Activated CD4-positive, alpha-beta T cell treated with anti-CD3 and anti-CD28 coated beads, Interleukin-2, amount 10 ng/mL, durations not matched to agents 24 days and 14 days (primary cell): ENCODE data around the gene C16orf74. TPM values are rescaled to one million over a fixed set of nuclear protein-coding genes. Genes with fewer than 3 reads are reported as not detected.

Source experiments
- DNase-seq: peaks from one replicate; pipeline ENCODE4 v3.0.0; 2022
- H3K27ac Mint-ChIP-seq: one replicate; pipeline ENCODE4 v1.8.0; 2022; ENCODE audit warnings: mild to moderate bottlenecking, mixed read lengths
- H3K27me3 Mint-ChIP-seq: one replicate; pipeline ENCODE4 v1.8.0; 2022; ENCODE audit warnings: mixed read lengths
- H3K36me3 Mint-ChIP-seq: one replicate; pipeline ENCODE4 v1.8.0; 2022; ENCODE audit warnings: low read depth, mild to moderate bottlenecking, mixed read lengths
- H3K4me1 Mint-ChIP-seq: one replicate; pipeline ENCODE4 v1.8.0; 2021; ENCODE audit warnings: mixed read lengths
- H3K4me3 Mint-ChIP-seq: one replicate; pipeline ENCODE4 v1.8.0; 2022; ENCODE audit warnings: mild to moderate bottlenecking, moderate library complexity, mixed read lengths
- H3K9me3 Mint-ChIP-seq: one replicate; pipeline ENCODE4 v1.8.0; 2021; ENCODE audit warnings: mixed read lengths
- intact Hi-C: fragments of 100-400 bp; cut with micrococcal nuclease; formaldehyde crosslinking; loops from one replicate; pipeline ENCODE4 v1.15.1; 2023
- total RNA-seq: library from RNA; stranded (reverse); gene quantifications from 2 replicates; pipeline ENCODE4 v1.2.3, GENCODE V29; 2022

C16orf74 gene
- total RNA-seq, 1 donor from 2014 or later: 0.19 TPM

DNA sequence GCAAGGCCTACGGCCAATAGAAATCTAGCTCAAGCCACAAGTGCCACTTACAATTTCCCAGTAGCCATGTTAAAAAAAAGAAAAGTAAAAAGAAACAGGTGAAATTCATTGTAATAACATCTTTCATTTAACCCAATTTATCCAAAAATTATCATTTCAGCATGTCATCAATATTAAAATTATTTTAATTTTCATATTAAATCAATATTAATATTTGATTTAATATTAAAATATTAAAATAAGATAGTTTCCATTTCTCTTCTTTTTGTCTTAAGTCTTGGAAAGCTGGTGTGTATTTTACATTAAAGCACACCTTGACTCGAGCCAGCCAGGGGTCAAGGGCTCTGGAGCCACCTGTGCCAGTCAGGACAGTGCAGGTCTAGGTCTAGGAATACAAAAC is 12.7 kb upstream of the C16orf74 start:
- intact Hi-C loops: no loop called here
- no peak overlapping the region for H3K4me3 Mint-ChIP-seq
- H3K36me3 Mint-ChIP-seq: no peaks in the 10 kb centered on the region
- DNase-seq: no peak
- no peak overlapping the region for H3K27ac Mint-ChIP-seq
- peaks cover 20% of the 10 kb centered on the region for H3K27me3 Mint-ChIP-seq
- H3K4me1 Mint-ChIP-seq: peaks cover 6% of the 10 kb centered on the region
- H3K9me3 Mint-ChIP-seq: no peaks in the 10 kb centered on the region

- intact Hi-C loops: no loop called here
- peaks cover 20% of the 10 kb centered on the region for H3K27me3 Mint-ChIP-seq
- no peak for DNase-seq
- H3K4me3 Mint-ChIP-seq: no peak overlapping the region
- H3K36me3 Mint-ChIP-seq: no peaks in the 10 kb centered on the region
- no peak overlapping the region for H3K27ac Mint-ChIP-seq
- H3K4me1 Mint-ChIP-seq: peaks cover 6% of the 10 kb centered on the region
- H3K9me3 Mint-ChIP-seq: no peaks in the 10 kb centered on the region
Observed at GRCh38 chr16:85762970-85763369, 12.1 kb upstream of the C16orf74 start.

DNA sequence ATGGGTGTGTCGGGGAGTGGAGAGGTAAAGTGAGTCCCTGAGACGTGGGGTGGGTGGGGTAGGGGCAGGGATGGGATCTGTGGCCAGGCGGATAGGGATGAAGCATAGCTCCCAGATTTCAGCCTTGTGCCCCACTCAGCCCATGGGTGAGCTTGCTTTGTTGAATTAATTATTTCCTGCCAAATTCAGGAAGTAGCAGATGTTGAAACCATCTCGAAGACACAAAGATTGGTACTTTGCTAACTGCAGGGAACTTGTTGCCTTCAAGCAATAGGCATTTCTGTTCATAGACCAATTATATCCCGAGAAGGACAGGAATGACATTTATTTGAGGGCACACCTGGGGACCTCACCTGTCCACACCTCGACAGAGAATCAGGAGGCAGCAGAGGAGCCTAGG is 11.0 kb upstream of the C16orf74 start:
- no peak overlapping the region for H3K27ac Mint-ChIP-seq
- H3K4me3 Mint-ChIP-seq: no peak overlapping the region
- no peaks in the 10 kb centered on the region for H3K9me3 Mint-ChIP-seq
- peaks cover 20% of the 10 kb centered on the region for H3K27me3 Mint-ChIP-seq
- peaks cover 9% of the 10 kb centered on the region for H3K4me1 Mint-ChIP-seq
- no peaks in the 10 kb centered on the region for H3K36me3 Mint-ChIP-seq
- intact Hi-C loops: no loop called here
- DNase-seq: no peak

DNA sequence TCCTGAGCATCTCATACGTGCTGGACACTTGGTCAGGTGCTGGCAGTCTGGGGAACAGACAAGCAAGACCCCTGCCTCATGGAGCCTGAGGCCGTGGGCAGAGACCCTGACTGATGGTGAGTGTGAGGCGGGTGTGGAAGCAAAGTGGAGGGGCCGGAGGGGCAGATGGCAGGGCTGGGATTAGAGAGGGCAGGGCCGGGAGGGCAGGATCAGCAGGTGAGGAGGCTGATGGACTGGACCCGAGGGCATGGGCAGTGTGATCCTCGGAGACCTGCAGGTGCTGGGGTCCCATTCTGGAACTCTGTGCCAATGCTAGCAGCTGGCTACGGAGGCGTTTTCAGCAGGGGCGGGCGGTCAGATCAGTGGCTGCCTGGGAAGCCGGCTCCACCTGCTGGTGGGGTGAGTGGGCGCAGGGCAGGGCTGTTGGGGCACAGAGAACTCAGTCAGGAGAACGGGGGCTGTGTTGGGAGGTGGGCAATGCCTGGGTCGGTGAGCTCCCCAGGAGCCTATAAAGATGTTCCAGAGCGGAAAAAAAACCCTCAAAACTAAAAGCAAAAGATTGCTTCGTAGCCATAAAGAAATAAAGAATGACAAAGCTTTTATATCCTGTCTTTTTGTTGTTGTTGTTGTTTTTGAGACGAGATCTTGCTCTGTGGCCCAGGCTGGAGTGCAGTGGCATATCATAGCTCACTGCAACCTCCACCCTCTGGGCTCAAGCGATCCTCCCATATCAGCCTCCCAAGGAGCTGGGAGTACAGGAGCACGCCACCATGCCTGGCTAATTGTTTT is 8.9 kb upstream of the C16orf74 start:
- H3K4me1 Mint-ChIP-seq: peaks cover 9% of the 10 kb centered on the region
- no peak overlapping the region for H3K27ac Mint-ChIP-seq
- H3K9me3 Mint-ChIP-seq: no peaks in the 10 kb centered on the region
- H3K27me3 Mint-ChIP-seq: peaks cover 20% of the 10 kb centered on the region
- no peak overlapping the region for H3K4me3 Mint-ChIP-seq
- peak; percentile 66 for DNase-seq
- no peaks in the 10 kb centered on the region for H3K36me3 Mint-ChIP-seq
- intact Hi-C loops: no loop called here

- Mint-ChIP-seq H3K4me3 (no peak overlapping the region), H3K27me3 (peaks cover 20% of the 10 kb centered on the region), H3K36me3 (no peaks in the 10 kb centered on the region), H3K9me3 (no peaks in the 10 kb centered on the region), H3K4me1 (peaks cover 9% of the 10 kb centered on the region), H3K27ac (no peak overlapping the region)
- intact Hi-C loops: no loop called here
- no peak for DNase-seq
Observed at GRCh38 chr16:85759136-85759535, 8.2 kb upstream of the C16orf74 start.

DNA sequence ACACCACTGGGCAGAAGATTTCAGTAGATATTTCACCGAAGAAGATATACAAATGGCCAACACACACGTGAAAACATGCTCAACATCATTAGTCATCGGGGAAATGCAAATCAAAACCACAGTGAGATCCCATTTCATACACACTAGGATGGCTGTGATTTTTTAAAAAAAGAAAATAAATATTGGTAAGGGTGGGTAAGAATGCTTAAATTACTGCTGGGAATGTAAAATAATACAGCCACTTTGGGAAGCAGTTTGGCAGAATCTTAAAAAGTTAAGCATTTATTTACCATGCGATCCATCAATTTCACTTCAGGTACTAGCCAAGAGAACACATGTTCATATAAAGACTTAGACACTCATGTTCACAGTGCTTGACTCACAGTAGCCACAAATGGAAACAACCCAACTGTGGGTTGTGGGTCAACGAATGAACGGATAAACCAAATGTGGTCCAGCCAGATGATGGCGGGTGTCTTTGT is 6.5 kb upstream of the C16orf74 start:
- no peak for DNase-seq
- Mint-ChIP-seq H3K4me1 (peaks cover 9% of the 10 kb centered on the region), H3K9me3 (no peaks in the 10 kb centered on the region), H3K27me3 (peaks cover 27% of the 10 kb centered on the region), H3K4me3 (no peak overlapping the region), H3K36me3 (no peaks in the 10 kb centered on the region), H3K27ac (no peak overlapping the region)
- intact Hi-C loops: no loop called here

DNA sequence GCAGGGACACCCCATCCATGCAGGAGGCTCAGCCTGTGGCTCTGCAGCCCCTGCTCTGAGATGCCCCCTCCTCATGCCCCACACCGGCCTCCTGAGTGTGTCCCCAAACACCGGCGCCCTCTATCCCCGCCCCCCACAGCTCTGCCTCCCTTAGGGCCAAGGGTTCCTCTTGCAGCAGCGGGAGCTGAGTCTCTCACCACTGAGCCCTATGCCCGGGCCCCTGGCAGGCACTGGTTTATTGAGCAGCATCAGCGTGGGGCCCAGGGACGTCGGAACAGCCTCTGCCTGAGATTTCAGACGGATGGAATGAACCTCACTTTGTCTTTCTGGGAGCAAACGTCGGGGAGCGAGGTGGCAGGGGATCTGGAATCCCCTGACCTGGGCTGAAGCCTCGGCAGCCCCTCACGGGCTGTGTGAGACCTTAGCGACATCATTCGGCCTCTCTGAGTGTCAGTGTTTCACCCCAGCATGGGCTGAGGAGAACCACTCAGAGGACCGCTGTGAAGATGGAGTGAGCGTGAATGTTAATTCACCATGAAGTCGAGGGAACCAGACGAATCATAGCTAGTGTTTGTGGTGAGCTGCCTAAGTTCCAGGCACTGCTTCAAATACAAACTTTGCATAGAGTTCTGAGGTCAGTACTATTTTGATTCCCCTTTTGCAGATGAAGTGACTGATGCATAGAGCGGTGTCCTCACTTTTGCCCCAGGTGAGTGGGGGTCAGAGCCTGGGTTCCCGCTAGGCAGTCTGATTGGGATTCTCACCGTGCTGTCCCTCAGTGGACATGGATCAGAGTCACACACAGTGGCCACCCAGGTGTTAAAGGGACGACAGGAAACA is 5.3 kb upstream of the C16orf74 start:
- H3K4me1 Mint-ChIP-seq: peaks cover 11% of the 10 kb centered on the region
- H3K4me3 Mint-ChIP-seq: no peak overlapping the region
- no peaks in the 10 kb centered on the region for H3K9me3 Mint-ChIP-seq
- no peaks in the 10 kb centered on the region for H3K36me3 Mint-ChIP-seq
- no peak overlapping the region for H3K27ac Mint-ChIP-seq
- intact Hi-C loops: no loop called here
- DNase-seq: no peak
- peaks cover 35% of the 10 kb centered on the region for H3K27me3 Mint-ChIP-seq

DNA sequence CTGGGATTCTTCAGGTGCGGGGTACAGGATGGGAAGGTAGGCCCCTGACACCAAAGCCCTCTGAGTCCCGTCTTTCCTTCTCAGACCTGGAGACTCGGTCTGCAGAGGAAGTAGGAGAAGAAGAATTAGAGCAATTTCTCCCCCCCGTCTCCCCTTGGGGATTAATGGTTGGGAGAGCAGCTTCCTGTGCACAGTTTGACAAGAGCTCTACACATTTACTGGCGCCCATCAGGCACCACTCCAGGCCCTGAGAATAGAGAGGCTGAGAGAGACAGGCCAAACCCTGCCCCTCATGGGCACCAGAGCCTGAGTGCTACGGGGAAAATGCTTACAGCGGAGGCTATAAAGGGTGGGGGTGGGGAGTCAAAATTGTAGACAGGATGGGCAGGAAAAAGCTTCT is 3.5 kb upstream of the C16orf74 start:
- intact Hi-C loops: no loop called here
- Mint-ChIP-seq H3K4me3 (no peak overlapping the region), H3K4me1 (peaks cover 14% of the 10 kb centered on the region), H3K27ac (no peak overlapping the region), H3K27me3 (peaks cover 32% of the 10 kb centered on the region), H3K36me3 (no peaks in the 10 kb centered on the region), H3K9me3 (no peaks in the 10 kb centered on the region)
- DNase-seq: no peak

DNA sequence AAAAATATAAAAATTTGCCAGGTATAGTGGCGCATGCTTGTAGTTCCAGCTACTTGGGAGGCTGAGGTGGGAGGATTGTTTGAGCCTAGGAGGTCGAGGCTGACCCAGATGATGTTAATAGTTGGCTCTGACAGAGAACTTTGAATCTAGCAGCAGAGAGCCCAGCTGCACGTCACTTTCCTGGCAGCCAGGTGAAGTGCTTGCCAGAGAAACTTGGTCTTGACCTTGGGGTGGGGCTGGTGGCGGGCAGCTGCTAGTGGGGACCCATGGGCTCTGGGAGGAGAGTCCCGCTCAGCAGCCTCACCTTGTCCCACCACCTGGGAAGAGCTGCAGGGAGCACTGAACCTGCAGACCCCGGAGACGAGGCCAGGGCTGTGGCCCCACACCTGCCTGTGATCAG is 3.1 kb upstream of the C16orf74 start:
- Mint-ChIP-seq H3K27ac (no peak overlapping the region), H3K4me1 (peaks cover 11% of the 10 kb centered on the region), H3K4me3 (no peak overlapping the region), H3K9me3 (no peaks in the 10 kb centered on the region), H3K36me3 (no peaks in the 10 kb centered on the region), H3K27me3 (peaks cover 29% of the 10 kb centered on the region)
- no peak for DNase-seq
- intact Hi-C loops: no loop called here

DNA sequence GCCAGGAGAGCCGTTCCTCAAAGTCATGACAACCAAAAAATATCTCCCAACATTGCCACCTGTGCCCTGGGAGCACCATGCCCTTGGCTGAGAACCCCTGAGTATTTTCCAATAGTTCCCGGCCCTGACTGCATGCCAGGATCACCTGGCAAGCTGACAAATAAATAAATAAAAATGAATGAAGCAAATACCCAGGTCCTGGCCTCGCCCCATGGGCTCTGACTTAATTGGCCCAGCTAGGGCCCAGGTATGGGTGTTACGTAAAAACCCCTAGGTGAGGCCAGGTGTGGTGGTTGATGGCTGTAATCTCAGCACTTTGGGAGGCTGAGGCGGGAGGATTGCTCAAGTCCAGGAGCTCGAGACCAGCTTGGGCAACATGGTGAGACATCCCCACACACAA is 2.7 kb upstream of the C16orf74 start:
- intact Hi-C loops: no loop called here
- peaks cover 26% of the 10 kb centered on the region for H3K27me3 Mint-ChIP-seq
- H3K9me3 Mint-ChIP-seq: no peaks in the 10 kb centered on the region
- no peaks in the 10 kb centered on the region for H3K36me3 Mint-ChIP-seq
- no peak overlapping the region for H3K27ac Mint-ChIP-seq
- H3K4me1 Mint-ChIP-seq: peaks cover 8% of the 10 kb centered on the region
- DNase-seq: no peak
- H3K4me3 Mint-ChIP-seq: no peak overlapping the region

GRCh38 chr16:85752511-85753420 is 1.9 kb upstream of the C16orf74 start:
- Mint-ChIP-seq H3K36me3 (no peaks in the 10 kb centered on the region), H3K4me1 (peaks cover 8% of the 10 kb centered on the region), H3K27ac (no peak overlapping the region), H3K27me3 (peaks cover 32% of the 10 kb centered on the region), H3K9me3 (no peaks in the 10 kb centered on the region), H3K4me3 (no peak overlapping the region)
- intact Hi-C loops: no loop called here
- no peak for DNase-seq

GRCh38 chr16:85751698-85752501 is 1.0 kb upstream of the C16orf74 start:
- peaks cover 9% of the 10 kb centered on the region for H3K4me1 Mint-ChIP-seq
- intact Hi-C loops: no loop called here
- H3K27me3 Mint-ChIP-seq: peaks cover 34% of the 10 kb centered on the region
- no peak overlapping the region for H3K4me3 Mint-ChIP-seq
- H3K9me3 Mint-ChIP-seq: no peaks in the 10 kb centered on the region
- no peaks in the 10 kb centered on the region for H3K36me3 Mint-ChIP-seq
- H3K27ac Mint-ChIP-seq: no peak overlapping the region
- DNase-seq: no peak
